HepG2 (cell line): ENCODE results near the gene PLA2G4D. TPM values are rescaled to one million over a fixed set of nuclear protein-coding genes. Genes with fewer than 3 reads are reported as not detected.

Experiments used
- ATAC-seq: fragments of 200-7000 bp; cut with Tn5 transposase; 3 replicates; pipeline ENCODE4 v1.9.1; 2020; ENCODE audit warnings: mild to moderate bottlenecking, moderate library complexity
- BruUV-seq: library from RNA; stranded (reverse); fragments of 400-500 nt; replicated peaks from 2 replicates; lab custom pipeline; 2021; lab: Mats Ljungman, UMichigan
- CTCF ChIA-PET: fragments of 300-600 bp; formaldehyde crosslinking; extraction: SDS; loops from one replicate; lab custom pipeline; 2021; ENCODE audit warnings: low total read pairs, inconsistent platforms, low intra/inter-chr PET ratio; lab: Yijun Ruan, JAX
- POLR2A ChIA-PET: fragments of 350-600 bp; sonication (Branson Sonifier 250); formaldehyde crosslinking; loops from one replicate; lab custom pipeline; 2020; ENCODE audit warnings: antibody characterized with exemption, inconsistent platforms; lab: Yijun Ruan, JAX
- DNase-seq: peaks from one replicate; pipeline ENCODE4 v3.0.0-alpha.2; 2015; ENCODE audit warnings: low spot score
- FAIRE-seq: peaks from 3 replicates; lab custom pipeline; 2011; peaks lifted over from hg19 to GRCh38; lab: Jason Lieb, UNC
- H2AFZ ChIP-seq: one replicate; pipeline ENCODE4 v1.6.1; 2011; ENCODE audit warnings: low read length, inconsistent platforms
- H3K27ac ChIP-seq: fragments of 300-600 bp; 3 replicates; pipeline ENCODE4 v1.8.0; 2011; ENCODE audit warnings: mixed run types, mild to moderate bottlenecking, mixed read lengths, low read length, inconsistent platforms; ENCODE audit not compliant: insufficient read depth; ENCODE audit errors: extremely low read length
- H3K27me3 ChIP-seq, 2 experiments: fragments of 200-600 bp in 1 of 2; 2 replicates in 1 of 2; 3 replicates in 1 of 2; pipeline versions ENCODE4 v1.6.0 to v1.8.0; 2011; ENCODE audit warnings: low read length in 2 of 2, mild to moderate bottlenecking in 2 of 2, moderate library complexity in 2 of 2, inconsistent platforms in 1 of 2; ENCODE audit not compliant: insufficient read depth in 2 of 2, control insufficient read depth in 1 of 2
- H3K36me3 ChIP-seq, 2 experiments: fragments of 200-600 bp in 1 of 2; replicated peaks in 1 of 2; 2 replicates in 1 of 2; 3 replicates in 1 of 2; pipeline versions ENCODE4 v1.5.1 to v1.8.0; 2011; ENCODE audit warnings: low read length in 2 of 2, inconsistent platforms in 1 of 2; ENCODE audit not compliant: insufficient read depth in 2 of 2, control insufficient read depth in 1 of 2
- H3K4me1 ChIP-seq: 2 replicates; pipeline ENCODE4 v1.5.1; 2012; ENCODE audit warnings: low read length, inconsistent platforms; ENCODE audit not compliant: insufficient read depth
- H3K4me2 ChIP-seq: 2 replicates; pipeline ENCODE4 v1.6.0; 2011; ENCODE audit warnings: low read depth, low read length, inconsistent platforms
- H3K4me3 ChIP-seq, 3 experiments: fragments of 200-600 bp in 1 of 3; sonication (generic), shearing (Covaris generic) in 1 of 3; replicated peaks in 1 of 3; 2 replicates each; pipeline ENCODE4 v1.5.1; 2011 to 2016; ENCODE audit warnings: low read length in 3 of 3, inconsistent platforms in 2 of 3, low read depth in 2 of 3, mild to moderate bottlenecking in 2 of 3, control low read depth in 1 of 3, mixed read lengths in 1 of 3; ENCODE audit not compliant: insufficient read depth in 1 of 3
- H3K79me2 ChIP-seq: one replicate; pipeline ENCODE4 v1.6.1; 2011; ENCODE audit warnings: low read length, inconsistent platforms; ENCODE audit not compliant: insufficient read depth
- H3K9ac ChIP-seq: 2 replicates; pipeline ENCODE4 v1.6.0; 2011; ENCODE audit warnings: mild to moderate bottlenecking, low read depth, low read length, inconsistent platforms; ENCODE audit not compliant: insufficient read depth
- H3K9me3 ChIP-seq: 2 replicates; pipeline ENCODE4 v1.5.1; 2012; ENCODE audit warnings: mild to moderate bottlenecking, low read length
- H4K20me1 ChIP-seq: 2 replicates; pipeline ENCODE4 v1.6.0; 2011; ENCODE audit warnings: inconsistent platforms, mild to moderate bottlenecking, low read length, moderate library complexity; ENCODE audit not compliant: insufficient read depth
- KDM5A ChIP-seq: fragments of 200-600 bp; sonication (generic); IDR thresholded peaks from 2 replicates; pipeline ENCODE4 v1.7.0; 2018; ENCODE audit warnings: antibody characterized with exemption, mild to moderate bottlenecking, low read length, borderline replicate concordance
- NAIF1 ChIP-seq: sonication (generic); formaldehyde crosslinking; IDR thresholded peaks from 2 replicates; pipeline ENCODE4 v1.5.0; 2020; ENCODE audit warnings: mild to moderate bottlenecking, missing genetic modification reagents, borderline replicate concordance
- PAF1 ChIP-seq: IDR thresholded peaks from 2 replicates; pipeline ENCODE4 v1.6.1; 2016; ENCODE audit warnings: missing genetic modification reagents, missing compliant biosample characterization
- SP4 ChIP-seq: sonication (generic); formaldehyde crosslinking; IDR thresholded peaks from 2 replicates; pipeline ENCODE4 v1.8.1; 2023; ENCODE audit warnings: mild to moderate bottlenecking, missing genetic modification reagents
- SRSF1 ChIP-seq: fragments of 200-400 bp; formaldehyde crosslinking; optimal IDR thresholded peaks from 2 replicates; pipeline ENCODE3; 2017; ENCODE audit warnings: mild to moderate bottlenecking, low read depth, low read length, moderate library complexity
- ZNF317 ChIP-seq: sonication (generic); formaldehyde crosslinking; IDR thresholded peaks from 2 replicates; pipeline ENCODE4 v1.5.0; 2020; ENCODE audit warnings: mild to moderate bottlenecking, missing genetic modification reagents
- ZNF558 ChIP-seq: sonication (generic); formaldehyde crosslinking; IDR thresholded peaks from 2 replicates; pipeline ENCODE4 v1.9.0; 2022; ENCODE audit warnings: mild to moderate bottlenecking, missing genetic modification reagents, borderline replicate concordance
- WGBS: methylation state at CpG from one replicate; pipeline ENCODE4 v1.1.6; 2017; ENCODE audit warnings: low lambda C conversion rate; 5-methylcytosine and 5-hydroxymethylcytosine counted together
- in situ Hi-C: cut with HindIII; loops from 2 replicates; pipeline ENCODE4 v1.10.0; 2017; ENCODE audit warnings: low pct_unique_long_range_greater_than_20kb; ENCODE audit not compliant: extremely low pct_ligation_motif_present
- intact Hi-C: fragments of 100-400 bp; cut with micrococcal nuclease; formaldehyde crosslinking; loops from one replicate; pipeline ENCODE4 v1.10.0; 2022; ENCODE audit not compliant: unreplicated experiment
- polyA plus RNA-seq, 8 experiments: library from polyadenylated mRNA; depleted of rRNA in 3 of 8; stranded (reverse) in 7 of 8; unstranded in 1 of 8; fragments of >200 nt; fragmentation: Illumina TruSeq in 4 of 8; extraction: Trizol in 4 of 8; gene quantifications; 2 replicates each; pipeline versions ENCODE4 v1.2.1 to v1.2.3, GENCODE V29; 2011 to 2016; ENCODE audit warnings: low read depth in 4 of 8, missing spikeins in 1 of 8, mixed read lengths in 1 of 8; ENCODE audit not compliant: insufficient read depth in 1 of 8
- total RNA-seq, 5 experiments: library from RNA; depleted of rRNA; stranded (reverse); fragments of >200 nt; fragmentation: Illumina TruSeq; extraction: Trizol; gene quantifications; 2 replicates each; pipeline ENCODE4 v1.2.3, GENCODE V29; 2016; ENCODE audit warnings: low read depth in 1 of 5
- TF ChIP-seq, protein P1 (sequence below): sonication (generic); formaldehyde crosslinking; IDR thresholded peaks from 2 replicates; pipeline ENCODE4 v1.5.0; 2020; ENCODE audit warnings: mild to moderate bottlenecking, missing genetic modification reagents, borderline replicate concordance
- TF ChIP-seq, protein P2 (sequence below): sonication (generic); formaldehyde crosslinking; IDR thresholded peaks from 2 replicates; pipeline ENCODE4 v1.5.1; 2020; ENCODE audit warnings: missing genetic modification reagents, mild to moderate bottlenecking, borderline replicate concordance

The PLA2G4D gene
- total and polyA plus RNA-seq, 2 of the 13 experiments (the other 11 are each of a cell fraction or from before 2014, with no cell fraction given) = 0.04 to 0.21 TPM

DNA sequence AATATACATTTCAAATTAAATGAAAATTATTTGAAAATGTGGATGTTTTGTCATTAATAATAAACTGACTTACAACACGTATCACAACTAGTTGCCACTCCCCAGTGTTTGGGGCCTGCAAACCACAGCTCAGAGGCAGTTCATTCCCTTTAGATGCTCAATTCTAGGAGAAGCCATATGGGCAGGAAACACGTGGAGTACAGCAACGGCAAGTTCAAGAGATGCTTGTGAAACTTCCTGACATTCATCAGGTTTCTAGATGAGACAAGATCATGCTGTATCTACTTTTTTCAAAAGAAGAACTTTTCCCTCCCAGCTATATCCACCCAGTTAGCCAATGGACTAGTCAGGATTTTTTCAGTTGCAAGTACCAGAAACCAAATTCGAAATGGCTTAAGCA lies 17.6 kb upstream of the PLA2G4D start:
- no peak overlapping the region for H3K9ac ChIP-seq
- ATAC-seq (no peak), FAIRE-seq (no peak), DNase-seq (no peak)
- ChIA-PET CTCF (no interaction called here), POLR2A (no interaction called here)
- TF ChIP-seq SRSF1 = no peak
- no peak for TF ChIP-seq ZNF558 (CRISPR knock-in tag)
- no peak for TF ChIP-seq NAIF1 (CRISPR knock-in tag)
- no peak for TF ChIP-seq PAF1 (CRISPR knock-in tag)
- TF ChIP-seq SP4 = no peak
- TF ChIP-seq, protein P1, sequence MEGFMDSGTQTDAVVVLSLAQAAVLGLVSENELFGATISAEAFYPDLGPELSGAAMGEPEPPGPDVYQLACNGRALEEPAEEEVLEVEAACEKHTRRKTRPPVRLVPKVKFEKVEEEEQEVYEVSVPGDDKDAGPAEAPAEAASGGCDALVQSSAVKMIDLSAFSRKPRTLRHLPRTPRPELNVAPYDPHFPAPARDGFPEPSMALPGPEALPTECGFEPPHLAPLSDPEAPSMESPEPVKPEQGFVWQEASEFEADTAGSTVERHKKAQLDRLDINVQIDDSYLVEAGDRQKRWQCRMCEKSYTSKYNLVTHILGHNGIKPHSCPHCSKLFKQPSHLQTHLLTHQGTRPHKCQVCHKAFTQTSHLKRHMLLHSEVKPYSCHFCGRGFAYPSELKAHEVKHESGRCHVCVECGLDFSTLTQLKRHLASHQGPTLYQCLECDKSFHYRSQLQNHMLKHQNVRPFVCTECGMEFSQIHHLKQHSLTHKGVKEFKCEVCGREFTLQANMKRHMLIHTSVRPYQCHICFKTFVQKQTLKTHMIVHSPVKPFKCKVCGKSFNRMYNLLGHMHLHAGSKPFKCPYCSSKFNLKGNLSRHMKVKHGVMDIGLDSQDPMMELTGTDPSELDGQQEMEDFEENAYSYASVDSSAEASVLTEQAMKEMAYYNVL (CRISPR knock-in tag) = no peak
- no peaks in the 10 kb centered on the region for H3K36me3 ChIP-seq
- H3K4me2 ChIP-seq = no peak overlapping the region
- H3K4me3 ChIP-seq = no peak overlapping the region
- in situ Hi-C loops (no loop called here), intact Hi-C loops (no loop called here)
- H3K27ac ChIP-seq = no peak overlapping the region
- H3K9me3 ChIP-seq = no peaks in the 10 kb centered on the region
- H4K20me1 ChIP-seq = no peaks in the 10 kb centered on the region
- BruUV-seq = no TSS peak
- H2AFZ ChIP-seq = no peak overlapping the region
- H3K79me2 ChIP-seq = no peaks in the 10 kb centered on the region
- WGBS = 20% methylated on average over 4 of the region's 4 CpGs
- peaks cover 0 to 3% of the 10 kb centered on the region in 2 experiments; a peak in 1 of 5 replicates for H3K27me3 ChIP-seq
- peaks cover 10% of the 10 kb centered on the region for H3K4me1 ChIP-seq

DNA sequence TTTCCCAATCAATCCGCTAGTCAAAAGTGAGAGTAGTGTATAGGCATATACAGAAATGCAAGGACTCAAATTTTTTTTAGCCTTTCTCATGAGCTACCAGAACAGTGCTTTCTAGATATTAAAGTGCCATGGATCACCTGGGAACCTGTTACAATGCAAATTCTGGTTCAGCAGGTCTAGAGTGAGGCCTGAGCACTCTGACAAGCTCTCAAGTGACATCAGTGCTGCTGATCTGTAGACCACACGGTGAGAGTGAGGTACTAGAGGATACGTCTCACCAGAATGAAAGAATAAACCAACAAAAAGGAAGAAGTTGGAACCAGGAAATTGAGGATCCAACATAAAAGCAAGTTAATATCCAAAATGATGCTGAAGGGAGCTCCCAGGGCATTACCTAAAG lies 16.0 kb upstream of the PLA2G4D start:
- Histone ChIP-seq H3K9ac (no peak overlapping the region), H3K9me3 (no peaks in the 10 kb centered on the region), H3K4me2 (no peak overlapping the region), H3K27ac (no peak overlapping the region), H3K4me1 (peaks cover 23% of the 10 kb centered on the region), H3K4me3 (no peak overlapping the region), H3K36me3 (no peaks in the 10 kb centered on the region), H3K27me3 (peaks cover 0 to 3% of the 10 kb centered on the region in 2 experiments; a peak in 1 of 5 replicates), H3K79me2 (no peaks in the 10 kb centered on the region), H2AFZ (no peak overlapping the region), H4K20me1 (no peaks in the 10 kb centered on the region)
- 24% methylated on average over 3 of the region's 3 CpGs for WGBS
- in situ Hi-C loops = no loop called here
- TF ChIP-seq, protein P2, sequence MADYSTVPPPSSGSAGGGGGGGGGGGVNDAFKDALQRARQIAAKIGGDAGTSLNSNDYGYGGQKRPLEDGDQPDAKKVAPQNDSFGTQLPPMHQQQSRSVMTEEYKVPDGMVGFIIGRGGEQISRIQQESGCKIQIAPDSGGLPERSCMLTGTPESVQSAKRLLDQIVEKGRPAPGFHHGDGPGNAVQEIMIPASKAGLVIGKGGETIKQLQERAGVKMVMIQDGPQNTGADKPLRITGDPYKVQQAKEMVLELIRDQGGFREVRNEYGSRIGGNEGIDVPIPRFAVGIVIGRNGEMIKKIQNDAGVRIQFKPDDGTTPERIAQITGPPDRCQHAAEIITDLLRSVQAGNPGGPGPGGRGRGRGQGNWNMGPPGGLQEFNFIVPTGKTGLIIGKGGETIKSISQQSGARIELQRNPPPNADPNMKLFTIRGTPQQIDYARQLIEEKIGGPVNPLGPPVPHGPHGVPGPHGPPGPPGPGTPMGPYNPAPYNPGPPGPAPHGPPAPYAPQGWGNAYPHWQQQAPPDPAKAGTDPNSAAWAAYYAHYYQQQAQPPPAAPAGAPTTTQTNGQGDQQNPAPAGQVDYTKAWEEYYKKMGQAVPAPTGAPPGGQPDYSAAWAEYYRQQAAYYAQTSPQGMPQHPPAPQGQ = no peak
- TF ChIP-seq KDM5A (no peak), ZNF317 (CRISPR knock-in tag) (no peak)
- POLR2A ChIA-PET = no interaction called here
- DNase-seq (no peak), FAIRE-seq (no peak), ATAC-seq (no peak)
- no TSS peak for BruUV-seq
- intact Hi-C loops = no loop called here
- CTCF ChIA-PET = no interaction called here
